ENCODE measurements around the gene KCTD11.

DNA sequence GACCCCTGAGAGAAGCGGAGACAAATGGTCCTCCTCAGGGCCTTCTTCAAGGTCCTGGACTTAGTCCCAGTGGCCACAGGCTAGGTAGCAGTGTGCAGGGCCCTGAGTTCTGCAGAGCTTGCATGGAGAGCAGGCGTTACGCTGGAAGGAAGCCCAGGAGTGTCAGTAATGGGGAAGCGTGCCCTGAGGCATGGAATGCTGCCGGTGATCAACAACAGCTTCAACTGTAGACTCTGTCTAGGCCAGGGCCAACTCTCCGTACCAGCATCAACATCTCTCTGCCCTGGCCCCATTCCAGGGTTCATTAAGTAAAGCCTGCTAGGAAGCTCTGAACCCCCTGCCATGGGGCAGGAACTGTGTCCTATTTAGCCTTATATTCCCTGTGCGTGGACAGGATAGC lies 28.4 kb downstream of the KCTD11 start:
- no peak for TF ChIP-seq POLR2A (IDR thresholded peaks at IDR 0.05; ENCODE audit: extremely low read depth, insufficient read length)
- TF ChIP-seq, protein P1, sequence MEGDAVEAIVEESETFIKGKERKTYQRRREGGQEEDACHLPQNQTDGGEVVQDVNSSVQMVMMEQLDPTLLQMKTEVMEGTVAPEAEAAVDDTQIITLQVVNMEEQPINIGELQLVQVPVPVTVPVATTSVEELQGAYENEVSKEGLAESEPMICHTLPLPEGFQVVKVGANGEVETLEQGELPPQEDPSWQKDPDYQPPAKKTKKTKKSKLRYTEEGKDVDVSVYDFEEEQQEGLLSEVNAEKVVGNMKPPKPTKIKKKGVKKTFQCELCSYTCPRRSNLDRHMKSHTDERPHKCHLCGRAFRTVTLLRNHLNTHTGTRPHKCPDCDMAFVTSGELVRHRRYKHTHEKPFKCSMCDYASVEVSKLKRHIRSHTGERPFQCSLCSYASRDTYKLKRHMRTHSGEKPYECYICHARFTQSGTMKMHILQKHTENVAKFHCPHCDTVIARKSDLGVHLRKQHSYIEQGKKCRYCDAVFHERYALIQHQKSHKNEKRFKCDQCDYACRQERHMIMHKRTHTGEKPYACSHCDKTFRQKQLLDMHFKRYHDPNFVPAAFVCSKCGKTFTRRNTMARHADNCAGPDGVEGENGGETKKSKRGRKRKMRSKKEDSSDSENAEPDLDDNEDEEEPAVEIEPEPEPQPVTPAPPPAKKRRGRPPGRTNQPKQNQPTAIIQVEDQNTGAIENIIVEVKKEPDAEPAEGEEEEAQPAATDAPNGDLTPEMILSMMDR (IDR thresholded peaks at IDR 0.05; ENCODE audit: low read depth, low read length): no peak
